HepG2 (cell line): Measurements from ENCODE around the gene CLIC4. TPM values are rescaled to one million over a fixed set of nuclear protein-coding genes. Genes with fewer than 3 reads are reported as not detected.

Experiments used
- CREB3 ChIP-seq: sonication (generic); formaldehyde crosslinking; IDR thresholded peaks from 2 replicates; pipeline ENCODE4 v1.5.0; 2020; ENCODE audit warnings: missing genetic modification reagents
- HMGXB4 ChIP-seq, 2 experiments: sonication (generic) in 1 of 2; formaldehyde crosslinking in 1 of 2; IDR thresholded peaks; 2 replicates each; pipeline versions ENCODE4 v1.4.0 to v1.6.1; 2018 to 2020; ENCODE audit warnings: missing genetic modification reagents in 2 of 2, borderline replicate concordance in 1 of 2, low read depth in 1 of 2, mild to moderate bottlenecking in 1 of 2, missing biosample characterization in 1 of 2
- IRF1 ChIP-seq: sonication (generic); formaldehyde crosslinking; IDR thresholded peaks from 2 replicates; pipeline ENCODE4 v1.4.0; 2020; ENCODE audit warnings: low read depth, mild to moderate bottlenecking, missing genetic modification reagents
- IRF9 ChIP-seq: sonication (generic); formaldehyde crosslinking; IDR thresholded peaks from 2 replicates; pipeline ENCODE4 v1.8.0; 2022; ENCODE audit warnings: missing genetic modification reagents, mild to moderate bottlenecking, borderline replicate concordance
- MTERF4 ChIP-seq: sonication (generic); formaldehyde crosslinking; IDR thresholded peaks from 2 replicates; pipeline ENCODE4 v1.8.0; 2023; ENCODE audit warnings: mild to moderate bottlenecking, missing genetic modification reagents
- PREB ChIP-seq: sonication (generic); formaldehyde crosslinking; IDR thresholded peaks from 2 replicates; pipeline ENCODE4 v1.4.0; 2020; ENCODE audit warnings: missing genetic modification reagents
- SETDB1 ChIP-seq: sonication (generic); formaldehyde crosslinking; IDR thresholded peaks from 2 replicates; pipeline ENCODE4 v1.5.1; 2020; ENCODE audit warnings: missing genetic modification reagents, mild to moderate bottlenecking, borderline replicate concordance
- TRIM22 ChIP-seq: fragments of 450-650 bp; IDR thresholded peaks from 2 replicates; pipeline ENCODE4 v1.6.1; 2017
- ZC3H13 ChIP-seq: sonication (generic); formaldehyde crosslinking; IDR thresholded peaks from 2 replicates; pipeline ENCODE4 v1.8.1; 2023; ENCODE audit warnings: mild to moderate bottlenecking, missing genetic modification reagents, moderate library complexity
- ZFP36L2 ChIP-seq: sonication (generic); formaldehyde crosslinking; IDR thresholded peaks from 2 replicates; pipeline ENCODE4 v1.4.0; 2020; ENCODE audit warnings: missing genetic modification reagents
- ZFP82 ChIP-seq: sonication (generic); formaldehyde crosslinking; IDR thresholded peaks from 2 replicates; pipeline ENCODE4 v1.5.1; 2020; ENCODE audit warnings: mild to moderate bottlenecking, missing genetic modification reagents, borderline replicate concordance
- ZNF567 ChIP-seq: sonication (generic); formaldehyde crosslinking; IDR thresholded peaks from 2 replicates; pipeline ENCODE4 v1.8.1; 2023; ENCODE audit warnings: mild to moderate bottlenecking, missing genetic modification reagents, borderline replicate concordance
- ZNF615 ChIP-seq: sonication (generic); formaldehyde crosslinking; IDR thresholded peaks from 2 replicates; pipeline ENCODE4 v1.5.0; 2020; ENCODE audit warnings: mild to moderate bottlenecking, missing genetic modification reagents, borderline replicate concordance
- ZNF772 ChIP-seq: sonication (generic); formaldehyde crosslinking; IDR thresholded peaks from 2 replicates; pipeline ENCODE4 v1.5.0; 2020; ENCODE audit warnings: mild to moderate bottlenecking, missing genetic modification reagents
- ZNF792 ChIP-seq: IDR thresholded peaks from 2 replicates; pipeline ENCODE4 v1.6.1; 2016
- ZNF816 ChIP-seq: sonication (generic); formaldehyde crosslinking; IDR thresholded peaks from 2 replicates; pipeline ENCODE4 v1.8.0; 2022; ENCODE audit warnings: missing genetic modification reagents, mild to moderate bottlenecking, borderline replicate concordance
- polyA plus RNA-seq, 8 experiments: library from polyadenylated mRNA; depleted of rRNA in 3 of 8; stranded (reverse) in 7 of 8; unstranded in 1 of 8; fragments of >200 nt; fragmentation: Illumina TruSeq in 4 of 8; extraction: Trizol in 4 of 8; gene quantifications; 2 replicates each; pipeline versions ENCODE4 v1.2.1 to v1.2.3, GENCODE V29; 2011 to 2016; ENCODE audit warnings: low read depth in 4 of 8, missing spikeins in 1 of 8, mixed read lengths in 1 of 8; ENCODE audit not compliant: insufficient read depth in 1 of 8
- total RNA-seq, 5 experiments: library from RNA; depleted of rRNA; stranded (reverse); fragments of >200 nt; fragmentation: Illumina TruSeq; extraction: Trizol; gene quantifications; 2 replicates each; pipeline ENCODE4 v1.2.3, GENCODE V29; 2016; ENCODE audit warnings: low read depth in 1 of 5

Gene CLIC4
- total and polyA plus RNA-seq, 2 of the 13 experiments (the other 11 are each of a cell fraction or from before 2014, with no cell fraction given): 23.3 to 77.4 TPM

GRCh38 chr1:24744911-24745710, at the start of gene CLIC4 (continued):
- TF ChIP-seq SETDB1: no peak
- peak; percentile 50; the same call in 1 of the 2 replicates for TF ChIP-seq IRF9
- TF ChIP-seq IRF1 (CRISPR knock-in tag): no peak
- peak; percentile 50; the same call in 1 of the 2 replicates for TF ChIP-seq MTERF4 (CRISPR knock-in tag)
- 0 out of 2 replicates have a peak, but pooled peaks have one; percentile 61 for TF ChIP-seq ZC3H13 (CRISPR knock-in tag)
- peak; percentile 78; the same call in 1 of the 2 replicates for TF ChIP-seq ZNF816 (CRISPR knock-in tag)
- TF ChIP-seq CREB3 (CRISPR knock-in tag): peak; percentile 31; the same call in 1 of the 2 replicates
- peak; percentile 70; the same call in 1 of the 2 replicates for TF ChIP-seq ZNF792 (CRISPR knock-in tag)
- no peak for TF ChIP-seq ZNF615
- no peak for TF ChIP-seq ZFP36L2 (CRISPR knock-in tag)
- no peak for TF ChIP-seq TRIM22
- TF ChIP-seq ZFP82 (CRISPR knock-in tag): no peak
- no peak for TF ChIP-seq PREB (CRISPR knock-in tag)
- peak in 1 of 2 experiments; percentile 72; a peak in 2 of 4 replicates for TF ChIP-seq HMGXB4 (CRISPR knock-in tag; IDR thresholded peaks at IDR 0.05; ENCODE audit: borderline replicate concordance in 1 of 2, low read depth in 1 of 2)
- TF ChIP-seq ZNF567 (CRISPR knock-in tag): 0 out of 2 replicates have a peak, but pooled peaks have one; percentile 72
- TF ChIP-seq ZNF772 (CRISPR knock-in tag): peak; percentile 91
